ENCODE results near the gene TLR5. TPM values are rescaled to one million over a fixed set of nuclear protein-coding genes. Genes with fewer than 3 reads are reported as not detected.
A peak's percentile ranks its signal among the peaks of the same experiment; 100 is the strongest.
"Not testable (repeated sequence)": the region's sequence is repeated elsewhere in the genome, so short reads cannot be mapped to it uniquely, and the experiment has no call there.

The TLR5 gene
- total RNA-seq, result under 0.01 and 0.20 TPM in 2 replicates

GRCh38 chr1:223142795-223143536, at the start of gene TLR5:
Gene TLR5, minus strand, starts transcription at chr1:223143248. Its CDS starts 30,217 bp downstream, at chr1:223113031.
- DNase-seq (ENCODE audit: low read depth in 2 of 2), result peak; percentile 50 to 51

- DNase-seq (ENCODE audit: low read depth in 2 of 2), result no peak
These were observed 47.1 kb upstream of the TLR5 start for GRCh38 chr1:223189903-223190724.

DNA sequence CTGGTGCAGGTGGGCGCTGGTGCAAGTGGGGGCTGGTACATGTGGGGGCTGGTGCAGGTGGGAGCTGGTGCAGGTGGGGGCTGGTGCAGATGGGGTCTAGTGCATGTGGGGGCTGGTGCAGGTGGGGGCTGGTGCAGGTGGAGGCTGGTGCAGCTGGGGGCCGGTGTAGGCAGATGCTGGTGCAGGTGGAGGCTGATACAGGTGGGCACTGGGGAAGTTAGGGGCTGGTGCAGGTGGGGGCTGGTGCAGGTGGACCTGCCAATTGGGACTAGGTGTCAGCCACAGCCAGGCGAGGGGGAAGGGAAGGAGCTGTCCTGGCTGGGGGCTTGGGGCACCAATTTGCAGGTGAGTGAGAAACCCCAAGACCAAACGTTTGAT, 46.5 kb upstream of the TLR5 start:
- no peak for DNase-seq (ENCODE audit: low read depth in 2 of 2)

DNA sequence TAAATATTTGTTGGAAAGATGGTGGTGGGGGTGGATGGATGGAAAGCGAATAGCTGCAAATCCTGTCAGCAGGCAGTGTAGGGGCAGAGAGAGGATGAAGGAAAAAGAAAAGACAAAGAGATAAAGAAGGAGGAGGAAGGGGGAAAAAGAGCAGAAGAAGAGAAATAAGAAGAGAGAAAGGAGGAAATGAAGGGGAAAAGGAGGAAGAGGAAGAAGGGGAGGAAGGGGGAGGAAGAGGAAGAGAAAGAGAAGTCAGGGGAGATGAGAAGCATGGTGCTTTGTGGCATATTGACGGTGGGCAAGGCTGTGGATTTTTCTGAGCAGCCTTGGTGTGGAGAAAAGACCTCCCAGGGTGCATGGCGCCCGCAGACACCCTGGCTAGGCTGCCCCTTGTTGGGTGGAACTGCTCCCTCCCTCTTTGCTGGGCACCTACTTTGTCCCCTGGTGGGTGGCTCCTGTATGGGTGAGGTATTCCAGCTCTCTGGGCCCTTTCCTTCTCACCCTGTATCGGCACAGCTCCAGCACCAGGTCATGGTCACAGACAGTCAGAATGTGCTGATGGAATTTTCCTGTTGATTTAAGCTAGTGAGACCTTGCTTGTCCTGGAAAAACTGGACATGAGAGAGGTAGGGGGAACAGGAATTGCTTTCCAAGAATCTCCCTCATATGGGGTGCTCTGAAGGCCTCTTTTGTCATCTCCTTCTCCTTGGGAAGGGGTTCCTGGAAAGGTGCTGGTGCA, 45.7 kb upstream of the TLR5 start:
- no peak for DNase-seq (ENCODE audit: low read depth in 2 of 2)

DNA sequence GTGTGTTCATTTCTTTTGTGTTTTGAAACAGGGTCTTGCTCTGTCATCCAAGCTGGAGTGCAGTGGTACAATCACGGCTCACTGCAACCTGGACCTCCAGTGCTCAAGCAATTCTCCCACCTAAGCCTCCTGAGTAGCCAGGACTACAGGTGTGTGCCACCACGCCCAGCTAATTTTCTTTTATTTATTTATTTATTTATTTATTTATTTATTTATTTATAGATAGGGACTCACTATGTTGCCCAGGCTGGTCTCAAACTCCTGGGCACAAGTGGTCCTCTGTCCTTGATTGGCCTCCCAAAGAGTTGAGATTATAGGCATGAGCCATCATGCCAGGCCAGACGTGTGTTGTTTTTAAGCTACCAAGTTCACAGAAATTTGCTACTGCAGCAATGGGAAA, 43.8 kb upstream of the TLR5 start:
- DNase-seq (ENCODE audit: low read depth in 2 of 2), result no peak

DNA sequence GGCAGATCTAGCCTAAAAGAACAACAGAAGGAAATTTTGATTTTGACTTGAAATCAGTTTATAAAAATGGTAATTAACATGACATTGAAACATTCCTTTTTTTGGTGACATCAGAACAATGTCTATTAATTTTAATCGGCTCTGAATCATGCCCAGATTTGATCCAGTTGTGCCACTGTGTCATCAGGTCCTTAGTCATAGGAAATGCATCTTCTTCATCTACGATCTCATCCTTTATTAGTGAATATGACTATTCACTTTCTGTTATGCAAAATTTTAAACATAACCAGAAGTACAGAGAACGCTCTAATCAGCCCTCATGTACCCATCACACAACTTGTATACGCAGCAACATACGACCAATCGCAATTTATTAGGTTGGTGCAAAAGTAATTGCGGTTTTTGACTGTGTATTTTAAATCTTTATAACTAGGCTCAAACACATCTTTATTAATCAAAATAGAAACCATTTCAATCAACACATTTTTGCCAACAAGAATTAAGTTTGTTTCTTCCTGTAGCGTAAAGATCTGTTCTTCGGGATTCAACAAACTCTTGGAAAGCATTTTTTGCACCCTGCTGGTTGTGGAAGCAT, 40.3 kb upstream of the TLR5 start:
- no peak for DNase-seq (ENCODE audit: low read depth in 2 of 2)

DNA sequence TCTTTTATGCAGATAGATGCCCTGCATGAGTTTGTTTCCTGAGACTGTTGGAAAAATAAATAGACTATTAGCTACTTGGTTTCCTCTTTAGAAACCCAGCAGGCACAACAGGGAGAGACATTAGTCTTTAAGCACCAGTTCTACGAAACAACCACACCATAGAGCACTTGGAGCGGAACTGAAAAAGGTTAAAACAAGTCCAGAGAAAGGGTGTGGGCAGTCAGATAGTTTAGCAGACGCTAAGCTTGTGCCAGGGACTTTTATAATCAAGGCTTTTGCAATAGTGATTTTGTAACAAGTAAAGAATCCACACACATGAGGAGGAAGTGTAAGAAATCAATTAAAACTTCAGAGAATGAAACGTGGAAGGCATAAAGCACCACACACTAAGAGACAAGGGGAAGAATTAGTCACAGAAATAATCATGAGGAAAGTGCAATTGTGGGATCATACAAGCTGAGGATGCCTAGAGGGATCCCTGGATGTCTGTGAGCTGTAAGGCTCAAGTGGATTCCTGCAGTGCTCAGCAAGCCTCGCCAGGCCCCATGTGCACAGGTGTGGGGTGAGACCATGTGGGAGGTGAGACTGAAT, 37.8 kb upstream of the TLR5 start:
- no peak for DNase-seq (ENCODE audit: low read depth in 2 of 2)

DNA sequence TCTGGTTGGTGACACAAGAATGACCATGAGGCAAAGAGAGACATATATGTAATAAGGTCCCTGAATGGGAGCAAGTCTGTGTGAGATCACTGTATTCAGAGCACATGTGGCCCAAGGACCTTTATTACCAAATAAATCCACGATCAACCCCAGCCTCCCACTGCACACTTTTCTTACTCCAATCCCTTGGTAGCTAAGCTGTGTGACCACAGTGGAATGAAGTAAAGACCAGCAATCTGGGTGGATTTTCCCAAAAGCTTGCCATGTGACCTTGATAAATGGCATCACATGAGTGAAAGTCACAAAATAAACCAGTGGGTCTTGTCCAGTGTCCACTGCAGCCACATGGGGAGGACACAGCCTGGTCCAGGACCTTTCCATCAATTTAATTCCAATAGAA, 36.7 kb upstream of the TLR5 start:
- no peak for DNase-seq (ENCODE audit: low read depth in 2 of 2)

DNA sequence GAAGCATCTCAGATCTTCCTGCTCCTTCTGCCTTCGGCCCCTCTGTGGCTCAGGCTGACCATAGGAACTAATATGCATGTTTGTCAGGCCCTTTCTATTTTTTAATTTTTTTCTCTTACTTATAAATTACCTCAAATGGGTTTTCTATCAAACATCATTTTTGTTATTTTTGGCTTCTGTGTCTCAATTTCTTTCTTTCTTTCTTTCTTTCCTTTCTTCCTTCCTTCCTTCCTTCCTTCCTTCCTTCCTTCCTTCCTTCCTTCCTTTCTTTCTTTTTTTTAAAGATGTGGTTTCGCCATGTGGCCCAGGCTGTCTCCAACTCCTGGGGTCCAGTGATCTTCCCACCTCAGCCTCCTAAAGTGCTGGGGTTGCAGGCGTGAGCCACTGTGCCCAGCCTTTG, 36.2 kb upstream of the TLR5 start:
- DNase-seq (ENCODE audit: low read depth in 2 of 2), result no peak

DNA sequence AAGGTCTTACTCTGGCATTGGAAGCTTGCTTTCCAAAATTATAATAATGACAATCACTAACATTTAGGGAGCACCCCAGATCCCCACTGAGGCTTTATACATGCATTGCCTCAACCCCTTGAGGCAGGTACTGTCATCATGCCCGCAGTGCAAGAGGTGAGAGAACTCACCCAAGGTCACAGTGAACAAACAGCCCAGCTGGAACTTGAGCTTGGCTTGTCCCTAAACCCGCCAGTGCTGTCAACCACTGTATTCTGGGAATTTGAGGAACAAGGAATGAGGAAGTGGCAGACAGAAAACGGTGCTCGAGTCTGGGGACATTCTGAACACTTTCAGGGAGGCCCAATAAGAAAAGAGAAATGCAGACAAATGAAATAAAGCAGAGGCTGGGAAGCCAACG, 34.6 kb upstream of the TLR5 start:
- no peak for DNase-seq (ENCODE audit: low read depth in 2 of 2)

GRCh38 chr1:223176437-223176836, 33.4 kb upstream of the TLR5 start:
- DNase-seq (ENCODE audit: low read depth in 2 of 2), result no peak

GRCh38 chr1:223175633-223176032, 32.6 kb upstream of the TLR5 start:
- DNase-seq (ENCODE audit: low read depth in 2 of 2), result peak in 1 of 2 donors; percentile 31

DNA sequence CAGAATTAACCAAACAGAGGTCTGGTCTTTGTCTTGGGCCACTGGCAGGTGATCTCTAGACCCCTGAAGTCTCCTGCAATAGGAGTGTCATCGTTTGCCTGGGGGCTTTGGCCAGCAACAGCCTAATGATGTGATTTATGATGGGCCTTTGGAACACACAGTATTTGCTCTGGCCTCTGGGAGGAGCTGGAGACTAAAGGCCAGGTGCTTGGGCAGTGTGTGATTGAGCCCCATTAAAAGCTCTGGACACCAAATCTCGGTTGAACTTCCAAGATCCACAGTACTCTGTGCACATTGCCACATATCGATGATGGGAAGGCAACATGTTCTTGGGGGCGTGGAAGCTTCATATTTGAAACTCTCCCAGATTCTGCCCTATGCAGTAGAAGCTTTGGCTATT, 32.0 kb upstream of the TLR5 start:
- DNase-seq (ENCODE audit: low read depth in 2 of 2), result peak in 1 of 2 donors; percentile 5

- DNase-seq (ENCODE audit: low read depth in 2 of 2), result not testable (repeated sequence)
These were observed 26.4 kb upstream of the TLR5 start for GRCh38 chr1:223169458-223169857.

GRCh38 chr1:223161321-223161720, 18.3 kb upstream of the TLR5 start:
- no peak for DNase-seq (ENCODE audit: low read depth in 2 of 2)

DNA sequence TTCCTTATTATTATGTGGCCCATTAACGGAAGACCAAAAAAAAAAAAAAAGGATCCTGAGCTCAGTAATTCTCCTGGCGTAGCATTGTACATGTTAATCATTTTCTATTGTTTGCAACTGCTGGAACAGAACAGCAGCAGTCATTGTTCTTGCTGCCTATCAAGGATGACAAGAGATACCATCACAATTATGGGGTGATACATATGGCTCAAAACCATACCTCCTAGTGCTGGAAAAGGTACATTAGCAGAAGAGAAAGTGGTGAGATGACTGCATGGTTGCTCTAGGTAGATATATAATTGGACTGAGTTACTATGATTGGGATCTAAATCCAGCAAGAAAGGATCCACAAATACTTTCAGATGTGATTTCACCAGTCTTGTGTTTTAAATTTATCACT, 13.3 kb upstream of the TLR5 start:
- no peak for DNase-seq (ENCODE audit: low read depth in 2 of 2)

DNA sequence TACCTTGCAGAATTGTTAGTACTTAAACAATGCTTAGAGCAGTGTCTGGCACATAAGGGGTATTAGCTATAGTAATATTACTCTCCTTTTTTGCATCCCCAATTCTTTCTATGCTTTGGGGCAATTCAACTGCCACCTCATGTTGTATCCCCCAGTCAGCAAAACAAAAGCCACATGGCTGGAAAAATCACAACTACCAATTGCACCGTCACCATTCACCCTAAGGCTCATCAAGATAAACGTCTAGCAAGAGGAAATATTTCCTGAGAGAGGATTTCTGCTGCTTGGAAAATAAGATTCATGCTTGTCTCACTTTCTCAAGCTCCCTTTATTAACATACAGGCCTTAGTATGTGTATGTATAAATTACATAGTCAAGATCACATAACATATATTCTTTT, 12.1 kb upstream of the TLR5 start:
- DNase-seq (ENCODE audit: low read depth in 2 of 2), result no peak

DNA sequence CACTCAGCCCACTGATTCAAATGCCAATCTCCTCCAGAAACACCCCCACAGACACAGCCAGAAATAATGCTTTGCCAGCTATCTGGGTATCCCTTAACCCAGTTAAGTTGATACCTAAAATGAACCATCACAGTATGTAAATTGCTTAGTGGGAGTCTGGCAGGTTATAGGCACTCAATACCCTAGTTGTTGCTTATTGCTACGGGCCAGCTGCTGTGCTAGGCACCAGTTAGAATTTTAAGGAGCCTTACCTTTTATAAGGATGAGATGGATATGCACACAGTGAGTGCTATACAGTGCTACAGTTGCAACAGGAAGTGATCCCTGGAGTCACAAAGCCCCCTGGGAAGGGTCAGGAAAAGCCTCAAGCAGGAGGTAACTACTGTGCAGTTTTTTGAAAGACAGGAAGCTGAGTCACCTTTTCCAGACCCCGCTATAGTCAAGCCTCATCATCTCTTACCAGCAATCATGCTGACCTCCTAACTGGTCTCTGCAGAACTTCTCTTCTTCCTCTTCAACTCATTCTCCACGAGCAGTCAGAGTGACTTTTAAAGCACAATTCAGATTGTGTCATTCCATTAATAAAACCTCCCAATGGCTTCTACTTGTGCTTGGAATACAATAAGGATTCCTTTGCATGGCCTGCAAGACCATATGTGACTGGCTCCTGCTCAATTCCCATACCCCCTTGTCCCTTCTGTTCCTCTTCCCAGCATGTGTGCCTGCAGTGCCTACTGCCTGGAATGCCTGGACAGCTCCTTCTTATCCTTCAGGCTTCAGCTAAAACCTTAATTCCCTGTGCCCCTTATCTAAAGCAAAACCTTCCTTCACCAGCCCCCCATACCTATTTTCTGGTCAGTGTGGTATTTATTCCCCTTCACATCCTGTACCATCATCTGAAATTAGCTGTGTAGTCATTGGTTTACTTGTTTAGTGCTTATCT, 10.4 kb upstream of the TLR5 start:
- peak; percentile 56 to 68 for DNase-seq (ENCODE audit: low read depth in 2 of 2)

DNA sequence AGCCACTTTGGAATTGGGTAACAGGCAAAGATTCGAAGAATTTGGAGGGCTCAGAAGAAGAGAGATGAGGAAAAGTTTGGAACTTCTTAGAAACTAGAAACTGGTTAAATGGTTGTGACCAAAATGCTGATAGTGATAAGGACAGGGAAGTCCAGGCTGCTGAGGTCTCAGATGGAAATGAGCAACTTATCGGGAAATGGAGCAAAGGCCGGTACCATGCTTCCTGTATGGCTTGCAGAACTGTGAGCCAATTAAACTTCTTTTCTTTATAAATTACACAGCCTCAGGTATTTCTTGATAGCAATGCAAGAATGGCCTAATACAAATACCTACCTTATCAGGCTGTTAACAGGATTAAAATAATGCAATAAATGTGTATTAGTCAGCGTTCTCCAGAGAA, 9.4 kb upstream of the TLR5 start:
- DNase-seq (ENCODE audit: low read depth in 2 of 2), result no peak

GRCh38 chr1:223150443-223150842, 7.4 kb upstream of the TLR5 start:
- no peak for DNase-seq (ENCODE audit: low read depth in 2 of 2)

All from lung microvascular endothelial cell (primary cell).